GM23248 (cell line): ENCODE data around the gene CD4.

Source experiments
- EZH2 ChIP-seq: fragments of 200-600 bp; sonication (generic); IDR thresholded peaks from 2 replicates; pipeline ENCODE4 v1.6.1; 2018; ENCODE audit warnings: antibody characterized with exemption, mild to moderate bottlenecking; ENCODE audit not compliant: insufficient read depth, poor library complexity, severe bottlenecking
- EZH2phosphoT487 ChIP-seq: fragments of 200-600 bp; sonication (generic); IDR thresholded peaks from 2 replicates; pipeline ENCODE4 v1.6.1; 2018; ENCODE audit warnings: antibody characterized with exemption, moderate library complexity, mild to moderate bottlenecking, low read depth; ENCODE audit not compliant: insufficient read depth

GRCh38 chr12:6795088-6795487, 5.8 kb downstream of the CD4 start:
- TF ChIP-seq EZH2phosphoT487 (no peak), EZH2 (no peak)
